B cell (primary cell): Measurements from ENCODE around the gene NHS. TPM values are rescaled to one million over a fixed set of nuclear protein-coding genes. Genes with fewer than 3 reads are reported as not detected.

ENCODE experiments used
- ATAC-seq: fragments of 200-7000 bp; cut with Tn5 transposase; one replicate; pipeline ENCODE4 v1.10.0; 2021; ENCODE audit warnings: low read depth, mild to moderate bottlenecking, moderate number of reproducible peaks, moderate library complexity
- CTCF ChIA-PET: fragments of 350-600 bp; sonication (Branson Sonifier 250); formaldehyde crosslinking; loops from one replicate; lab custom pipeline; 2021; ENCODE audit warnings: antibody characterized with exemption, inconsistent platforms; lab: Charles Lee
- POLR2A ChIA-PET: fragments of 350-600 bp; sonication (Branson Sonifier 250); formaldehyde crosslinking; loops from one replicate; lab custom pipeline; 2021; ENCODE audit warnings: antibody characterized with exemption; lab: Charles Lee
- DNase-seq: peaks from one replicate; pipeline ENCODE4 v3.0.0; 2013
- H2AFZ ChIP-seq: 2 replicates; pipeline ENCODE4 v1.6.1; 2012; ENCODE audit warnings: mild to moderate bottlenecking, low read depth, low read length; ENCODE audit not compliant: insufficient read depth, poor library complexity, severe bottlenecking
- H3K27ac ChIP-seq, 2 donors: 1 replicate in 1 of 2; 2 replicates in 1 of 2; pipeline ENCODE4 v1.5.1; 2012 to 2013; ENCODE audit warnings: low read length in 2 of 2, mild to moderate bottlenecking in 2 of 2, moderate library complexity in 1 of 2
- H3K27me3 ChIP-seq, 4 experiments: fragments of 200-600 bp in 1 of 4; sonication (generic) in 1 of 4; replicated peaks in 1 of 4; 1 replicate in 2 of 4; 2 replicates in 2 of 4; pipeline versions ENCODE4 v1.6.1 to v1.7.0; 2013 to 2016; ENCODE audit warnings: low read length in 3 of 4, mild to moderate bottlenecking in 2 of 4, mixed read lengths in 1 of 4, moderate library complexity in 1 of 4; ENCODE audit not compliant: insufficient read depth in 4 of 4, control insufficient read depth in 3 of 4; ENCODE audit errors: control extremely low read depth in 1 of 4
- H3K36me3 ChIP-seq, 2 experiments: replicated peaks in 1 of 2; 1 replicate in 1 of 2; 2 replicates in 1 of 2; pipeline versions ENCODE4 v1.6.1 to v1.7.1; 2013; ENCODE audit warnings: low read length in 1 of 2; ENCODE audit not compliant: insufficient read depth in 2 of 2, control insufficient read depth in 1 of 2; ENCODE audit errors: control extremely low read depth in 1 of 2, extremely low read depth in 1 of 2
- H3K4me1 ChIP-seq, 2 donors: fragments of 200-600 bp in 1 of 2; sonication (generic) in 1 of 2; 1 replicate in 1 of 2; 2 replicates in 1 of 2; pipeline versions ENCODE4 v1.5.1 to v1.6.1; 2013 to 2017; ENCODE audit warnings: low read length in 2 of 2; ENCODE audit not compliant: control insufficient read depth in 2 of 2, insufficient read depth in 2 of 2
- H3K4me2 ChIP-seq: replicated peaks from 2 replicates; pipeline ENCODE3; 2012; ENCODE audit warnings: mild to moderate bottlenecking, low read depth, low read length; ENCODE audit not compliant: poor library complexity, severe bottlenecking
- H3K4me3 ChIP-seq, 5 experiments: fragments of 200-600 bp in 1 of 5; sonication (generic) in 1 of 5; 1 replicate in 3 of 5; 2 replicates in 2 of 5; pipeline versions ENCODE4 v1.5.1 to v1.7.0; 2011 to 2016; ENCODE audit warnings: low read length in 4 of 5, mild to moderate bottlenecking in 4 of 5, low read depth in 2 of 5, control low read depth in 1 of 5, moderate library complexity in 1 of 5; ENCODE audit not compliant: insufficient read depth in 1 of 5; ENCODE audit errors: control extremely low read depth in 1 of 5, extremely low read depth in 1 of 5
- H3K79me2 ChIP-seq: fragments of 200-600 bp; sonication (generic); one replicate; pipeline ENCODE4 v1.6.0; 2016; ENCODE audit warnings: low read length; ENCODE audit not compliant: control insufficient read depth, insufficient read depth
- H3K9ac ChIP-seq: fragments of 200-600 bp; sonication (generic); 2 replicates; pipeline ENCODE4 v1.6.1; 2017; ENCODE audit warnings: mild to moderate bottlenecking, low read length, moderate library complexity
- H3K9me3 ChIP-seq, 3 donors: one replicate each; pipeline versions ENCODE4 v1.6.1 to v1.7.1; 2013; ENCODE audit warnings: low read length in 2 of 3; ENCODE audit not compliant: control insufficient read depth in 2 of 3, insufficient read depth in 1 of 3; ENCODE audit errors: control extremely low read depth in 1 of 3
- H4K20me1 ChIP-seq: 2 replicates; pipeline ENCODE4 v1.6.0; 2012; ENCODE audit warnings: mild to moderate bottlenecking, low read length; ENCODE audit not compliant: insufficient read depth, control insufficient read depth, poor library complexity, severe bottlenecking
- H3K27ac Mint-ChIP-seq: one replicate; pipeline ENCODE4 v1.8.0; 2021; ENCODE audit warnings: mixed read lengths
- H3K27me3 Mint-ChIP-seq: one replicate; pipeline ENCODE4 v1.8.0; 2021; ENCODE audit warnings: mixed read lengths
- H3K4me1 Mint-ChIP-seq: one replicate; pipeline ENCODE4 v1.8.0; 2021; ENCODE audit warnings: mixed read lengths
- H3K4me3 Mint-ChIP-seq: one replicate; pipeline ENCODE4 v1.8.0; 2021; ENCODE audit warnings: mixed read lengths
- H3K9me3 Mint-ChIP-seq: one replicate; pipeline ENCODE4 v1.8.0; 2022; ENCODE audit warnings: mixed read lengths; ENCODE audit not compliant: insufficient read depth
- CTCF ChIP-seq: fragments of 200-600 bp; IDR thresholded peaks from one replicate; pipeline ENCODE4 v1.8.0; 2022; ENCODE audit warnings: antibody characterized with exemption, mild to moderate bottlenecking
- EZH2 ChIP-seq: IDR thresholded peaks from 2 replicates; pipeline ENCODE4 v1.6.1; 2012; ENCODE audit warnings: borderline replicate concordance, low read depth, mild to moderate bottlenecking, moderate library complexity, low read length; ENCODE audit not compliant: insufficient read depth, poor library complexity, severe bottlenecking
- WGBS: methylation state at CpG from one replicate; pipeline ENCODE4 v1.1.5; 2013; ENCODE audit warnings: missing lambda C conversion rate; ENCODE audit not compliant: insufficient coverage; 5-methylcytosine and 5-hydroxymethylcytosine counted together
- intact Hi-C: fragments of 100-400 bp; cut with micrococcal nuclease; formaldehyde crosslinking; loops from one replicate; pipeline ENCODE4 v1.10.0; 2022
- polyA plus RNA-seq: library from polyadenylated mRNA; depleted of rRNA; stranded (reverse); fragments of >200 nt; gene quantifications from 2 replicates; pipeline ENCODE4 v1.2.3, GENCODE V29; 2012
- total RNA-seq, 2 donors: library from RNA; stranded (reverse); fragments of 120-200 nt in 1 of 2; gene quantifications; 1 replicate in 1 of 2; 2 replicates in 1 of 2; pipeline versions ENCODE4 v1.2.3 to v1.2.4, GENCODE V29; 2013 to 2022

The NHS gene
- total and polyA plus RNA-seq, 2 donors (not counting 1 experiment from before 2014, with no cell fraction given) = not detected

DNA sequence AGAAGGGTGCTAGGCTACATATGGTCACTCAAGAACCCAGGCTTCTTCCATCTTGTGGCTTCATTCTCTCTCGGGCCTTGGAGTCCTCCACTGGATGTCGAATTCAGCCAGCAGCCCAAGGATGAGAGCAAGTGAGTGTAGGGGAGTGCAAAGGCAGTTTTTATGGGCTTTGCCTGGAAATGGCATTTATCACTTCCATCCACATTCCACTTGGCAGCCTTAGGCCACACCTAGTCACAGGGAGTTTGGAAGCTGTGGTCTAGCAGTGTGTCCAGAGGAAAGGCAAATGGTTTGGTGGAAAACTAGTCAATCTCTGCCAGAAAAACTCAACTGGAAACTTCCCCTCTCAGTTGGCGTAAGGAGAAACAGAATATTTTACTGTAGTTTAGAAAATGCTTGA is 59.0 kb downstream of the NHS start:
- Histone ChIP-seq H3K27ac (no peak overlapping the region), H3K9me3 (no peaks in the 10 kb centered on the region), H4K20me1 (no peaks in the 10 kb centered on the region), H3K9ac (no peak overlapping the region), H3K4me1 (no peaks in the 10 kb centered on the region), H2AFZ (no peak overlapping the region), H3K4me2 (no peak overlapping the region), H3K27me3 (no peaks in the 10 kb centered on the region), H3K79me2 (no peaks in the 10 kb centered on the region), H3K36me3 (no peaks in the 10 kb centered on the region), H3K4me3 (no peak overlapping the region)
- Mint-ChIP-seq H3K4me3 (no peak overlapping the region), H3K4me1 (no peaks in the 10 kb centered on the region), H3K9me3 (no peaks in the 10 kb centered on the region), H3K27ac (no peak overlapping the region), H3K27me3 (no peaks in the 10 kb centered on the region)
- WGBS = no CpG with 5 or more reads among the region's 3 CpGs
- CTCF ChIA-PET = no interaction called here
- TF ChIP-seq EZH2 = no peak
- no peak for TF ChIP-seq CTCF
- POLR2A ChIA-PET = no interaction called here
- ATAC-seq = no peak
- no peak for DNase-seq
- intact Hi-C loops = no loop called here

DNA sequence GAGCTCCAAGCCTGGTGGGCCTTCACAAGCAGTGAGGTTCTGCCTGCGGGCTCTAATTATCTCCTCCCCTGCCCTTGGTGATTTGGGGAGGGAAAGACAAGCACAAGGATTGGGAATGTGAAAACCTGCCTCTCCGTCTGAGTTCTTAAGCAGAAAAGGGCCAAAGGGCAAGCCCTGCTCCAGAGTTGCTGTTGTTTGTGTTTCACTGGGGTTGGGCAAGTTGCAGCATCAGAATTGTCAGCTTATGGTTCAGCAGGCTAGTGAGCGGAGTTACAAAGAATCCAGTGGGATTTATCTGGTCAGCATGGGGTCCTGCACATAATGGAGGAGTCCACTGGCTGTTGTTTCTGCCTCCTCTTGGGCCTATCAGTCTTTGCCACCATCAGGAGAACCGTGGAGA is 60.5 kb downstream of the NHS start:
- POLR2A ChIA-PET = no interaction called here
- 87% methylated on average over 3 of the region's 4 CpGs for WGBS

More for the DNA sequence above, 60.5 kb downstream of the NHS start:
- Mint-ChIP-seq H3K9me3 (no peaks in the 10 kb centered on the region), H3K27ac (no peak overlapping the region), H3K4me3 (no peak overlapping the region), H3K27me3 (no peaks in the 10 kb centered on the region), H3K4me1 (no peaks in the 10 kb centered on the region)
- H2AFZ ChIP-seq = no peak overlapping the region
- H3K9ac ChIP-seq = no peak overlapping the region
- intact Hi-C loops = no loop called here
- no peak overlapping the region for H3K4me3 ChIP-seq
- DNase-seq (no peak), ATAC-seq (no peak)
- no peak overlapping the region for H3K4me2 ChIP-seq
- CTCF ChIA-PET = no interaction called here
- no peak overlapping the region for H3K27ac ChIP-seq
- H3K9me3 ChIP-seq = no peaks in the 10 kb centered on the region
- no peaks in the 10 kb centered on the region for H4K20me1 ChIP-seq
- H3K36me3 ChIP-seq = no peaks in the 10 kb centered on the region
- H3K79me2 ChIP-seq = no peaks in the 10 kb centered on the region
- no peaks in the 10 kb centered on the region for H3K4me1 ChIP-seq
- no peaks in the 10 kb centered on the region for H3K27me3 ChIP-seq
- TF ChIP-seq EZH2 (no peak), CTCF (no peak)
